HEK293T (cell line): Measurements from ENCODE around the gene CTIF.

Experiments
- CTCF ChIA-PET: fragments of 350-600 bp; formaldehyde crosslinking; extraction: SDS; loops from one replicate; lab custom pipeline; 2021; ENCODE audit warnings: antibody characterized with exemption, inconsistent platforms; lab: Yijun Ruan, JAX
- POLR2A ChIA-PET: fragments of 350-600 bp; formaldehyde crosslinking; extraction: SDS; loops from one replicate; lab custom pipeline; 2020; ENCODE audit warnings: antibody characterized with exemption, inconsistent platforms; lab: Yijun Ruan, JAX
- DNase-seq: peaks from one replicate; pipeline ENCODE4 v3.0.0; 2012; ENCODE audit warnings: mixed read lengths; ENCODE audit errors: extremely low spot score
- ARNT ChIP-seq: fragments of 450-650 bp; IDR thresholded peaks from 2 replicates; pipeline ENCODE4 v1.6.1; 2017; ENCODE audit warnings: mild to moderate bottlenecking
- BHLHE40 ChIP-seq: fragments of 450-650 bp; IDR thresholded peaks from 2 replicates; pipeline ENCODE4 v1.6.1; 2016; ENCODE audit warnings: mild to moderate bottlenecking, moderate library complexity, borderline replicate concordance
- CTBP1 ChIP-seq: fragments of 450-650 bp; IDR thresholded peaks from 2 replicates; pipeline ENCODE4 v1.6.1; 2016; ENCODE audit warnings: borderline replicate concordance
- ELF4 ChIP-seq: fragments of 450-650 bp; IDR thresholded peaks from 2 replicates; pipeline ENCODE4 v1.6.1; 2017; ENCODE audit warnings: antibody characterized with exemption
- FOXA1 ChIP-seq: fragments of 450-650 bp; IDR thresholded peaks from 2 replicates; pipeline ENCODE4 v1.6.1; 2016; ENCODE audit warnings: mild to moderate bottlenecking
- FOXK2 ChIP-seq: fragments of 450-650 bp; IDR thresholded peaks from 2 replicates; pipeline ENCODE4 v1.6.1; 2016; ENCODE audit warnings: mild to moderate bottlenecking
- FOXM1 ChIP-seq: fragments of 450-650 bp; IDR thresholded peaks from 2 replicates; pipeline ENCODE4 v1.6.1; 2017; ENCODE audit warnings: mild to moderate bottlenecking, borderline replicate concordance
- HDGF ChIP-seq: fragments of 450-650 bp; IDR thresholded peaks from 2 replicates; pipeline ENCODE4 v1.6.1; 2017; ENCODE audit warnings: antibody characterized with exemption, borderline replicate concordance
- L3MBTL2 ChIP-seq: fragments of 450-650 bp; conservative IDR thresholded peaks from 2 replicates; pipeline ENCODE4 v1.6.1; 2016; ENCODE audit warnings: mild to moderate bottlenecking
- LEF1 ChIP-seq: fragments of 450-650 bp; IDR thresholded peaks from 2 replicates; pipeline ENCODE4 v1.6.1; 2017; ENCODE audit warnings: mild to moderate bottlenecking, borderline replicate concordance
- NFRKB ChIP-seq: fragments of 450-650 bp; IDR thresholded peaks from 2 replicates; pipeline ENCODE4 v1.6.1; 2016; ENCODE audit warnings: mild to moderate bottlenecking, moderate library complexity
- SP1 ChIP-seq: fragments of 450-650 bp; IDR thresholded peaks from 2 replicates; pipeline ENCODE4 v1.6.1; 2017
- SUZ12 ChIP-seq: fragments of 450-650 bp; IDR thresholded peaks from 2 replicates; pipeline ENCODE4 v1.6.1; 2016; ENCODE audit warnings: mild to moderate bottlenecking
- TARDBP ChIP-seq: fragments of 450-650 bp; IDR thresholded peaks from 2 replicates; pipeline ENCODE4 v1.6.1; 2016
- ZNF384 ChIP-seq: fragments of 450-650 bp; IDR thresholded peaks from 2 replicates; pipeline ENCODE4 v1.6.1; 2016
- TF ChIP-seq, protein P1 (sequence below): fragments of 450-650 bp; IDR thresholded peaks from 2 replicates; pipeline ENCODE4 v1.6.1; 2016

The CTIF gene

DNA sequence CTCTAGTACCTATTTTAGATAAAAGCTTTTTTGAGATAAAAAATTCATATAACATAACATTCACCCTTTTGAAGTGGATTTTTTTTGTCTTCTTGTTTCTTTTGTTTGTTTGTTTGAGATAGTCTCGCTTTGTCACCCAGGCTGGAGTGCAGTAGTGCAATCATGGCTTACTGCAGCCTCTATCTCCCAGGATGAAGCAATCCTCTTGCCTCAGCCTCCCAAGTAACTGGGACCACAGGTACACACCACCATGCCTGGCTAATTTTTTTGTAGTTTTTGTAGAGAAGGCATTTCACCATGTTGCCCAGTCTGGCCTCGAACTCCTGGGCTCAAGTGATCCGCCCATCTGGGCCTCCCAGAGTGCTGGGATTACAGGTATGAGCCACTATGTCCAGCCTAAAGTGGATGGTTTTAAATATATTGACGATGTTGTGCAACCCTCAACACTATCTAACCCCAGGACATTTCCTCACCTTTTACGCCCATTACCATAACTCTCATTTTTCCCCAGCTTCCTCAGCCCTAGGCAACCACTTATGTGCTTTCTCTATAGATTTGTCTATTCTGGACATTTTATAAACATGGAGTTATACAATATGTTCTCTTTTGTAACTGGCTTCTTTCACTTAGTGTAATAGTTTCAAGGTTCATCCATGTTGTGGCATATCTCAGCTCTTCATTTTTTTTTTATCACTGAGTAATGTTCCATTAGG, 38.8 kb downstream of the CTIF start:
- TF ChIP-seq L3MBTL2 = no peak
- TF ChIP-seq SUZ12 = no peak
- TF ChIP-seq BHLHE40 = no peak
- no peak for TF ChIP-seq ZNF384
- no peak for TF ChIP-seq FOXM1
- TF ChIP-seq FOXK2 = no peak
- no peak for TF ChIP-seq HDGF
- no peak for TF ChIP-seq ARNT
- no peak for TF ChIP-seq FOXA1
- DNase-seq = no peak
- POLR2A ChIA-PET = no interaction called here
- CTCF ChIA-PET = no interaction called here

DNA sequence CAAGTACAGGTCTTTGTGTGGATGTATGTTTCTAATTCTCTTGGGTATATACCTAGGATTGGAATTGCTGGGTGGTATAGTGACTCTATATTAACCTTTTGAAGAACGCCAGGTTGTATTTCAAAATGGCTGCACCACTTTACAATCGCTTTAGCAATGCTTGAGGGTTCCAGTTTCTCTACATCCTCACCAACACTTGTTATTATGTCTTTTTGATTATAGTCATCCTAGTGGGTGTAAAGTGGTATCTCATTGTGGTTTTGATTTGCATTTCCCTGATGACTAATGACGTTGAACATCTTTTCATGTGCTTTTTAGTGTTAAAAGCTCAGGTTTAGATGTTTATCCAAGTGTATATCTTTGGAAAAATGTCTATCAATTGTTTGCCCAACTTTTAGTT, 39.5 kb downstream of the CTIF start:
- ChIA-PET POLR2A (no interaction called here), CTCF (no interaction called here)
- DNase-seq = no peak
- no peak for TF ChIP-seq ARNT
- TF ChIP-seq, protein P1, sequence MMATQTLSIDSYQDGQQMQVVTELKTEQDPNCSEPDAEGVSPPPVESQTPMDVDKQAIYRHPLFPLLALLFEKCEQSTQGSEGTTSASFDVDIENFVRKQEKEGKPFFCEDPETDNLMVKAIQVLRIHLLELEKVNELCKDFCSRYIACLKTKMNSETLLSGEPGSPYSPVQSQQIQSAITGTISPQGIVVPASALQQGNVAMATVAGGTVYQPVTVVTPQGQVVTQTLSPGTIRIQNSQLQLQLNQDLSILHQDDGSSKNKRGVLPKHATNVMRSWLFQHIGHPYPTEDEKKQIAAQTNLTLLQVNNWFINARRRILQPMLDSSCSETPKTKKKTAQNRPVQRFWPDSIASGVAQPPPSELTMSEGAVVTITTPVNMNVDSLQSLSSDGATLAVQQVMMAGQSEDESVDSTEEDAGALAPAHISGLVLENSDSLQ = no peak

DNA sequence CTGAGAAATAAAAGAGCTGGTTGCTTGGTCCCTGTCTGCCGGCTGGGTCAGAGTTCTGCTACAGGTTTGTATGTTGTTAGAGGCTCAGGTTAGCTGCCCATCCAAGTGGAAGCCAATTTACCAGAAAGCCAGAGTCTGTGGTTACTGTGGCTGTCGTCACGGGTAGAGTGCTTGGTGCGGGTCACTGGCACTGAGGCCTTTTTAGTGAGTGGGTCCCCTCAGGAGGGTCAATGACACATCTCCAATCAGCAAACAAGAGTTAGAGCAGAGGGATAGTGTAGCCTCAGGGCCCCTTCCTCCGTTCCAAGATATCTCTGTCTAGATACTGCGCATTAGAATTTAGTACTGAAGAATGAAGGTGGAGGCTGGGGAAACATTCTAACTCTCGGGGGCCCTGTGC, 41.2 kb downstream of the CTIF start:
- no peak for TF ChIP-seq HDGF
- TF ChIP-seq ELF4 = no peak
- no peak for TF ChIP-seq FOXM1
- TF ChIP-seq, protein P1 = no peak
- POLR2A ChIA-PET = no interaction called here
- DNase-seq = no peak
- CTCF ChIA-PET = no interaction called here

DNA sequence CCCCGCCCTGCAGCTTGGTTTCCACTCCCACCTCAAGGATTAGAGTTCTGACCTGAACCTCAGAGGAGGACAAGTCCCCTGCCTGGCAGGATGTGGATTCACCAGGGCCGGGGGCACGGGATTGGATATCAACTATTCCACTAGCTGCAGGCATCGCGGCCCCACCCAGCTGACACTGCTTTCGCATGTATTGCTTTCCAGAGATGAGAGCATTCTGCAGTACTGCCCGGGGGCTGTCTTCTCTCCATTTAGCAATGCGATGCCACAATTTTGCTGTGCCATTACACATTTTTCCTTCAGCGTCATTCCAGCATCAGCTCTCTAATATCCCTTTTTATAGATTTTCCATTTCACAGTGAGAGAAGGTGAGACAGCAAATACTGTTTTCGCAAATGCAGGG, 42.0 kb downstream of the CTIF start:
- POLR2A ChIA-PET = no interaction called here
- CTCF ChIA-PET = no interaction called here
- DNase-seq = no peak
- no peak for TF ChIP-seq HDGF
- no peak for TF ChIP-seq FOXK2
- TF ChIP-seq L3MBTL2 = no peak
- TF ChIP-seq BHLHE40 = no peak
- TF ChIP-seq TARDBP = no peak

DNA sequence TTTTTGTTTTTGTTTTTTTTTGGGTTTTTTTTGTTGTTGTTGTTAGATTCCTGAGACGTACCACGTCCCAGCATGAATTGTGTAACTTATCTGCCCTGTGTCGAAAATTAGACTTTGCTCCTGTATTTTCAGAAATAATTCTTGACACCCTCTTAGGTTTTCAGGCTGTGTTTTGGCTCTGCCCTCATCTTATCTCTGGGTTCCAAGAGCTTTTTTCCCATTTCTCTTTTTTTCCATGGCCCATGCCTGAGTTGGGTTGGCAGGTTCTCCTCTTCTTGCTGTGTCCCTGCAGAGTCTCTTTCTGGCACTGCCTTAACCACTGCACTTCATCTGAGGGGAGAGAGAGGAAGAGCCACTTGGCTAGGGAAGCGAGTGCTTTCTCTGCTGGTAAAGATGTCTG, 42.4 kb downstream of the CTIF start:
- TF ChIP-seq, protein P1 = no peak
- no peak for TF ChIP-seq NFRKB
- TF ChIP-seq BHLHE40 = no peak
- no peak for TF ChIP-seq FOXM1
- no peak for TF ChIP-seq SP1
- no peak for TF ChIP-seq ELF4
- TF ChIP-seq L3MBTL2 = no peak
- ChIA-PET POLR2A (no interaction called here), CTCF (no interaction called here)
- no peak for DNase-seq

DNA sequence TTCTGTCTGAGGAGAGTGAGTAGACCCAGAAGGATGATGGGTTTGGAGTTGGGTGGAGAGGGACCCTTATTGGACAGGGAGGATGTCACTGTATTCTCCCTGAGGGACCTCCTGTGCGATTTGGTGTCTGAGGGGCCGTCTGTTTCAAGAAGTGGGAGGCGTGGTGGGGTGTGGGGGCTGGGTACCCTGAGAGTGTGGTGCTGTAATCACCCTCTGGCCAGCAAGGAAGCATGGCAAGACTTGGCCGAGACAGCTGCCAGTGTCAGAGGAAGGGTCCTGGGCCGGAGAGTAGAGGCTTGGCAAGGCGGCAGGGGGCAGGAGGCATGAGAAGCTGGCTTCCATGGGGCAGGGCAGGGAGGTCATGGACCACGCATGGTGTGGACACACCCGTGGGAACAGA, 43.1 kb downstream of the CTIF start:
- no peak for DNase-seq
- TF ChIP-seq ZNF384 = no peak
- TF ChIP-seq, protein P1 = no peak
- TF ChIP-seq BHLHE40 = no peak
- no peak for TF ChIP-seq L3MBTL2
- no peak for TF ChIP-seq CTBP1
- no peak for TF ChIP-seq FOXA1
- TF ChIP-seq FOXM1 = no peak
- no peak for TF ChIP-seq SUZ12
- TF ChIP-seq NFRKB = no peak
- TF ChIP-seq TARDBP = no peak
- ChIA-PET POLR2A (no interaction called here), CTCF (no interaction called here)

DNA sequence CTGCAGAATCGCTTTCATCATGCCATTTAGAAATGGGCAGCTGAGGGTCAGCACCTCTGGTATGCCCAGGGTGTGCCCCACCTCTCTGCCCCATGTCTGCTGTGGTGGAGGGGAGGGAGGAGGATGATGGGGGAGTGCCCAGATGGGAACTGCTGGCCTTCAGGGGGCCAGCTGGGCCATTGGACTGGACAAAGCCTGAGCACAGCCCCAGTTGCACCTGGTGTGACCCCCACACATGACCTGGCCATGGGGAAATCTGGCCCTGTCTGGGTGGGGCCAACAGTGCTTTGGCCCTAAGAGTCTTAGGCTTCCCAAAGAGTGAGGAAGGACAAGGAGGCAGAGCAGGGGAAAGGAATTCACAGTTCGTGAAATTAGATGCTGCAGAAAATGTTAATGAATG, 44.1 kb downstream of the CTIF start:
- no peak for TF ChIP-seq TARDBP
- TF ChIP-seq SP1 = no peak
- no peak for TF ChIP-seq FOXK2
- TF ChIP-seq HDGF = no peak
- TF ChIP-seq FOXM1 = no peak
- no peak for TF ChIP-seq LEF1
- no peak for TF ChIP-seq FOXA1
- no peak for TF ChIP-seq CTBP1
- no peak for TF ChIP-seq ELF4
- no peak for TF ChIP-seq BHLHE40
- TF ChIP-seq ZNF384 = no peak
- TF ChIP-seq, protein P1 = no peak
- TF ChIP-seq NFRKB = no peak
- no peak for TF ChIP-seq ARNT
- TF ChIP-seq SUZ12 = no peak
- TF ChIP-seq L3MBTL2 = no peak
- POLR2A ChIA-PET = no interaction called here
- CTCF ChIA-PET = no interaction called here
- no peak for DNase-seq
